ENCODE results near the gene PACS2. TPM values are rescaled to one million over a fixed set of nuclear protein-coding genes. Genes with fewer than 3 reads are reported as not detected.

The PACS2 gene
- polyA plus RNA-seq, 1 of the 3 experiments (the other 2 are of a cell fraction) = 42.7 TPM

DNA sequence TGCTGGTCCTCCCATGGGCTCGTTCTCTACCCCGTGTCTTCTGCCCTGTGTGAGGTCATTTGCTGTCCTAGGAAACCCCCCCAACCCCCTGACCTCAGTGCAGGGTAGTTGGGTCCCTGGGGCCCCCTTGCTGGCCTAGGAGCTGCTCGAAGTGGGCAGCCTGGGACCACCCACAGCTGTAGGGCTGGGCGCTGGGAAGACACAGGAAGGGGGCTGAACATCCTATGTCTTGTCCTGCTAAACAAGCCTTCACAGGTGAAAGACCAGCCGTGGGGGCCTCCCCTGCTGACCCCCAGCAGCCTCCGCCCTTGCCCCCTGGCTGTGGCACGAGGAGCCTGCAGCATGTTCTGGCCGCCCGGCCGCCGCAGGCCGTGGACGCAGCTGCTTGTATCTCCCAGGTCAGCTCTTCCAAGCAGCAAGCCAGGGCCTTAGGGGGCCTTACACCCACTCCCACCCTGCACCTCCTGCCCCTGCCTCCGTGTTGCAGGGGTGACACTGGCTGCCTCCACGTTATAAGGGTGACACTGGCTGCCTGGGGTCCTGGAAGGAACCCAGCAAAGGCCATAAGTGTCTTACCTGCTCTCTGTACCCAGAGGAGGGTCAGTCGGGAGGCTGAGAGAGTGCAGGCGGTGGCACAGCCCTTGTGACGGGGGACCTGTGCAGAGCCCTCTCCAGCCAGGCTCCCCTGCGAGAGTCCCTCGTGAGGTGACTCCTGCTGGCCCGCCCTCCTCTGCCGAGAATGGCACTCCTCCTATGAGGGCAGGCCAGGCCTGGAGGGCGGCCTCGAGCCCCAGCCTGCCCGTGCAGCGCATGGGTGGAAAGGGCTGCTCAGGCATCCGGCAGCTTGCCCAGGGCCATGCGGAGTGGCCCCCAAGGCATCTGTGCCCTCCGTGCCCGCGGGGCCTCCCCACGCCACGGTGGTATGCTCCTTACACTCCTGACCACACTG is 72.3 kb downstream of the PACS2 start:
- TF ChIP-seq YY1 (IDR thresholded peaks at IDR 0.05; ENCODE audit: low read depth) (no peak), JUND (IDR thresholded peaks at IDR 0.05) (no peak), MXI1 (IDR thresholded peaks at IDR 0.05; ENCODE audit: low read depth, low read length) (no peak), SIN3A (IDR thresholded peaks at IDR 0.05; ENCODE audit: borderline replicate concordance, low read depth, low read length) (no peak), POLR2AphosphoS5 (IDR thresholded peaks at IDR 0.05; ENCODE audit: low read depth, low read length) (no peak), SMC3 (IDR thresholded peaks at IDR 0.05; ENCODE audit: low read depth, low read length) (no peak), FOXM1 (IDR thresholded peaks at IDR 0.05; ENCODE audit: low read depth) (no peak), RAD21 (IDR thresholded peaks at IDR 0.05; ENCODE audit: low read length) (no peak), EP300 (IDR thresholded peaks at IDR 0.05; ENCODE audit: borderline replicate concordance in 1 of 2, low read depth in 1 of 2, low read length in 1 of 2) (no peak)
- TF ChIP-seq, protein P1, sequence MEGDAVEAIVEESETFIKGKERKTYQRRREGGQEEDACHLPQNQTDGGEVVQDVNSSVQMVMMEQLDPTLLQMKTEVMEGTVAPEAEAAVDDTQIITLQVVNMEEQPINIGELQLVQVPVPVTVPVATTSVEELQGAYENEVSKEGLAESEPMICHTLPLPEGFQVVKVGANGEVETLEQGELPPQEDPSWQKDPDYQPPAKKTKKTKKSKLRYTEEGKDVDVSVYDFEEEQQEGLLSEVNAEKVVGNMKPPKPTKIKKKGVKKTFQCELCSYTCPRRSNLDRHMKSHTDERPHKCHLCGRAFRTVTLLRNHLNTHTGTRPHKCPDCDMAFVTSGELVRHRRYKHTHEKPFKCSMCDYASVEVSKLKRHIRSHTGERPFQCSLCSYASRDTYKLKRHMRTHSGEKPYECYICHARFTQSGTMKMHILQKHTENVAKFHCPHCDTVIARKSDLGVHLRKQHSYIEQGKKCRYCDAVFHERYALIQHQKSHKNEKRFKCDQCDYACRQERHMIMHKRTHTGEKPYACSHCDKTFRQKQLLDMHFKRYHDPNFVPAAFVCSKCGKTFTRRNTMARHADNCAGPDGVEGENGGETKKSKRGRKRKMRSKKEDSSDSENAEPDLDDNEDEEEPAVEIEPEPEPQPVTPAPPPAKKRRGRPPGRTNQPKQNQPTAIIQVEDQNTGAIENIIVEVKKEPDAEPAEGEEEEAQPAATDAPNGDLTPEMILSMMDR (IDR thresholded peaks at IDR 0.05) = no peak
- TF ChIP-seq, protein P2, sequence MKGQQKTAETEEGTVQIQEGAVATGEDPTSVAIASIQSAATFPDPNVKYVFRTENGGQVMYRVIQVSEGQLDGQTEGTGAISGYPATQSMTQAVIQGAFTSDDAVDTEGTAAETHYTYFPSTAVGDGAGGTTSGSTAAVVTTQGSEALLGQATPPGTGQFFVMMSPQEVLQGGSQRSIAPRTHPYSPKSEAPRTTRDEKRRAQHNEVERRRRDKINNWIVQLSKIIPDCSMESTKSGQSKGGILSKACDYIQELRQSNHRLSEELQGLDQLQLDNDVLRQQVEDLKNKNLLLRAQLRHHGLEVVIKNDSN (IDR thresholded peaks at IDR 0.05; ENCODE audit: borderline replicate concordance, low read depth) = no peak
- Histone ChIP-seq H3F3A (replicated peaks; ENCODE audit: insufficient read depth) (no peaks in the 10 kb centered on the region), H3K9me2 (no peaks in the 10 kb centered on the region), H3K9me3 (no peaks in the 10 kb centered on the region), H3K4me1 (ENCODE audit: control insufficient read depth in 1 of 2, insufficient read depth in 2 of 2, low read depth in 1 of 2, low read length in 1 of 2) (peaks cover 0 to 7% of the 10 kb centered on the region in 2 experiments; a peak in 1 of 4 replicates), H3K9ac (no peak overlapping the region), H3K27ac (ENCODE audit: low read depth in 2 of 2, low read length in 1 of 2) (no peak overlapping the region; a peak in 1 of 4 replicates), H2AFZ (ENCODE audit: low read depth) (no peak overlapping the region), H3K79me2 (ENCODE audit: insufficient read depth) (no peaks in the 10 kb centered on the region), H3K27me3 (ENCODE audit: insufficient read depth) (no peaks in the 10 kb centered on the region), H3K36me3 (replicated peaks in 1 of 2; ENCODE audit: control insufficient read depth in 1 of 2, insufficient read depth in 2 of 2, low read length in 1 of 2) (peaks cover 0 to 54% of the 10 kb centered on the region in 2 experiments), H3K4me2 (no peak overlapping the region), H4K20me1 (ENCODE audit: insufficient read depth) (no peaks in the 10 kb centered on the region), H3K4me3 (ENCODE audit: low read depth in 2 of 2, low read length in 1 of 2) (no peak overlapping the region)
- 90% methylated on average over 7 of the region's 33 CpGs for WGBS (ENCODE audit: low lambda C conversion rate)
- ChIA-PET POLR2A (no interaction called here), CTCF (interaction anchor here (1.0 to 3.4 kb wide), 2 partner anchors 11 to 16 kb away, joined by 3 to 15 read pairs; no protein-coding TSS in a partner anchor)
- DNase-seq = no peak

DNA sequence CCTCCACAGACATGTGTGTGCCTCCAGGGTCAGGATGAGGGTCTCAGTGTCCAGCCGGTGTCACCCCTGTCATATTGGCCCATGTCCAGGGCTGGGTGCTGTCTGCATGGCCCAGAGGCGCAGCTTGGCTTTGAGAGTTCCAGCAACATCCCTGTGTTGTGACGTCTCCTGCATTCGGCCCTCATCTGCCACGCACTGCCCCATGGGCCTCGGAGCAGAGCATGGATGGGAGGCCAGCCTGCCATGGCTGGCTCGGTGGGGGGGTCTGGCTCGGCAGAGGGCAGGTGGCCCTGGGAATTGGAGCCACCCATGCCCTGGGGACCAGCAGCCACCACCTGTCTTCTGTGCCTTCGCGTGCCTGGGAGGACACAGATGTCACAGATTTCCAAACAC is 73.0 kb downstream of the PACS2 start:
- Histone ChIP-seq H3K4me2 (no peak overlapping the region), H3K9me2 (no peaks in the 10 kb centered on the region), H3K36me3 (replicated peaks in 1 of 2; ENCODE audit: control insufficient read depth in 1 of 2, insufficient read depth in 2 of 2, low read length in 1 of 2) (peaks cover 0 to 52% of the 10 kb centered on the region in 2 experiments), H3K79me2 (ENCODE audit: insufficient read depth) (no peaks in the 10 kb centered on the region), H3K4me3 (ENCODE audit: low read depth in 2 of 2, low read length in 1 of 2) (no peak overlapping the region), H4K20me1 (ENCODE audit: insufficient read depth) (no peaks in the 10 kb centered on the region), H3K27ac (ENCODE audit: low read depth in 2 of 2, low read length in 1 of 2) (no peak overlapping the region; a peak in 1 of 4 replicates), H3K4me1 (ENCODE audit: control insufficient read depth in 1 of 2, insufficient read depth in 2 of 2, low read depth in 1 of 2, low read length in 1 of 2) (peaks cover 0 to 7% of the 10 kb centered on the region in 2 experiments; a peak in 1 of 4 replicates), H3K9ac (no peak overlapping the region), H2AFZ (ENCODE audit: low read depth) (no peak overlapping the region), H3K9me3 (no peaks in the 10 kb centered on the region), H3F3A (replicated peaks; ENCODE audit: insufficient read depth) (no peaks in the 10 kb centered on the region), H3K27me3 (ENCODE audit: insufficient read depth) (no peaks in the 10 kb centered on the region)
- ChIA-PET POLR2A (no interaction called here), CTCF (interaction anchor here (1.0 kb wide), 1 partner anchor 10 kb away, joined by 3 read pairs; no protein-coding TSS in a partner anchor)
- 85% methylated on average over 7 of the region's 10 CpGs for WGBS (ENCODE audit: low lambda C conversion rate)
- DNase-seq = no peak
- TF ChIP-seq NFIC (IDR thresholded peaks at IDR 0.05; ENCODE audit: borderline replicate concordance) (no peak), MEF2A (IDR thresholded peaks at IDR 0.05; ENCODE audit: borderline replicate concordance, low read depth) (no peak), EZH2phosphoT487 (IDR thresholded peaks at IDR 0.05; ENCODE audit: borderline replicate concordance, low read depth) (no peak), RXRA (IDR thresholded peaks at IDR 0.05; ENCODE audit: borderline replicate concordance, low read depth) (no peak), FOXM1 (IDR thresholded peaks at IDR 0.05; ENCODE audit: low read depth) (no peak), TCF12 (IDR thresholded peaks at IDR 0.05) (no peak), JUND (IDR thresholded peaks at IDR 0.05) (no peak), GATA2 (CRISPR knock-in tag; IDR thresholded peaks at IDR 0.05) (no peak), FOXJ3 (CRISPR knock-in tag; IDR thresholded peaks at IDR 0.05) (no peak), POLR2AphosphoS5 (IDR thresholded peaks at IDR 0.05; ENCODE audit: low read depth, low read length) (no peak), EP300 (IDR thresholded peaks at IDR 0.05; ENCODE audit: borderline replicate concordance in 1 of 2, low read depth in 1 of 2, low read length in 1 of 2) (no peak), MXI1 (IDR thresholded peaks at IDR 0.05; ENCODE audit: low read depth, low read length) (no peak)
- TF ChIP-seq, protein P3, sequence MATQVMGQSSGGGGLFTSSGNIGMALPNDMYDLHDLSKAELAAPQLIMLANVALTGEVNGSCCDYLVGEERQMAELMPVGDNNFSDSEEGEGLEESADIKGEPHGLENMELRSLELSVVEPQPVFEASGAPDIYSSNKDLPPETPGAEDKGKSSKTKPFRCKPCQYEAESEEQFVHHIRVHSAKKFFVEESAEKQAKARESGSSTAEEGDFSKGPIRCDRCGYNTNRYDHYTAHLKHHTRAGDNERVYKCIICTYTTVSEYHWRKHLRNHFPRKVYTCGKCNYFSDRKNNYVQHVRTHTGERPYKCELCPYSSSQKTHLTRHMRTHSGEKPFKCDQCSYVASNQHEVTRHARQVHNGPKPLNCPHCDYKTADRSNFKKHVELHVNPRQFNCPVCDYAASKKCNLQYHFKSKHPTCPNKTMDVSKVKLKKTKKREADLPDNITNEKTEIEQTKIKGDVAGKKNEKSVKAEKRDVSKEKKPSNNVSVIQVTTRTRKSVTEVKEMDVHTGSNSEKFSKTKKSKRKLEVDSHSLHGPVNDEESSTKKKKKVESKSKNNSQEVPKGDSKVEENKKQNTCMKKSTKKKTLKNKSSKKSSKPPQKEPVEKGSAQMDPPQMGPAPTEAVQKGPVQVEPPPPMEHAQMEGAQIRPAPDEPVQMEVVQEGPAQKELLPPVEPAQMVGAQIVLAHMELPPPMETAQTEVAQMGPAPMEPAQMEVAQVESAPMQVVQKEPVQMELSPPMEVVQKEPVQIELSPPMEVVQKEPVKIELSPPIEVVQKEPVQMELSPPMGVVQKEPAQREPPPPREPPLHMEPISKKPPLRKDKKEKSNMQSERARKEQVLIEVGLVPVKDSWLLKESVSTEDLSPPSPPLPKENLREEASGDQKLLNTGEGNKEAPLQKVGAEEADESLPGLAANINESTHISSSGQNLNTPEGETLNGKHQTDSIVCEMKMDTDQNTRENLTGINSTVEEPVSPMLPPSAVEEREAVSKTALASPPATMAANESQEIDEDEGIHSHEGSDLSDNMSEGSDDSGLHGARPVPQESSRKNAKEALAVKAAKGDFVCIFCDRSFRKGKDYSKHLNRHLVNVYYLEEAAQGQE (IDR thresholded peaks at IDR 0.05; ENCODE audit: low read depth, low read length) = no peak
- TF ChIP-seq, protein P4, sequence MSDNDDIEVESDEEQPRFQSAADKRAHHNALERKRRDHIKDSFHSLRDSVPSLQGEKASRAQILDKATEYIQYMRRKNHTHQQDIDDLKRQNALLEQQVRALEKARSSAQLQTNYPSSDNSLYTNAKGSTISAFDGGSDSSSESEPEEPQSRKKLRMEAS (IDR thresholded peaks at IDR 0.05; ENCODE audit: low read depth) = no peak

Measured in SK-N-SH (cell line).